Activated CD4-positive, CD25-positive, alpha-beta regulatory T cell treated with anti-CD3 and anti-CD28 coated beads, Interleukin-2, amount 50 U/mL, for 72 hours (primary cell): Measurements from ENCODE around the gene IGSF9.

Experiments
- DNase-seq: peaks from one replicate; pipeline ENCODE4 v3.0.0; 2021

Gene IGSF9

GRCh38 chr1:159930216-159930615 is 15.2 kb downstream of the IGSF9 start:
- no peak for DNase-seq

DNA sequence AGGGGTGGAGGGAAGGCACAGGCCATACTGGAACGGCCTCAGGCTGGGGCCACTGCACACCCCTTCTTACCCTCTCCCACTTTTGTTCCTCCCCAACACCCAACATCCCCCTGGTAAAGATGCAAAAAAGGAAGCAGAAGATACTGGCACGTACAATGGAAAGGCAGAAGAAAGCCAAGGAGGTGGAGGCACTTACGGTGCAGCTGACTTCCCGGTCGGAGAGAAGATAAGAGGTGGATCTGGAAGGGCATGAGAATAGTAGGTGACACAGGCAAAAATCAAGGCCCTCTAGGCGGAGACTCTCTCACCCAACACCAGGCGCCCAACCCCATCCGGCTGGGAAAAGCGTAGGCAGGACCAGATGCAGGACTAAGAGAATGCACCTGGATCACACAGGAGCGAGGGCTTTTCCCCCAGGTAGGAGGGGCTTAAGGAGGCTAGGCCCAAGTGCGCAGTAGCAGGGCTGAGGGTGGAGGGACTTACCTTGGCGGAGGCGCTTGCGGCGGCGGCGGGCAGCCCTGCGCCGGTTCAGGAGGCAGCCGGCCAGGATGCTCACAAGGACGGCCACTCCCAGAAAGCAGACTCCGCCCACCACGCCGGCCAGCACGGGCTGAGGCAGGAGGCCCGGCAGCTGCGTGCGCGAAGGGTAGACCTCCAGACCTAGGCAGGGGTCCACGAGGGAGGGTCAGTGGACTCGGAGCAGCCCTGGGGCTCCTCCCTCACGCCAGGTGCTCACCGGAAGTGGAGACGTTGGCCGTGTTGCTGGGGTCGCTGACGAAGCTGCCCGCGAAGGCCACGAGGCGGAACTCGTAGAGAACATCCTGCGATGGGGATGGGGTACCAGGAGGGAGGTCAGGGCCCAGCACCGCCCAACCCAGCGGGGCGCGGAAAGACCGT is 16.0 kb downstream of the IGSF9 start:
- no peak for DNase-seq

DNA sequence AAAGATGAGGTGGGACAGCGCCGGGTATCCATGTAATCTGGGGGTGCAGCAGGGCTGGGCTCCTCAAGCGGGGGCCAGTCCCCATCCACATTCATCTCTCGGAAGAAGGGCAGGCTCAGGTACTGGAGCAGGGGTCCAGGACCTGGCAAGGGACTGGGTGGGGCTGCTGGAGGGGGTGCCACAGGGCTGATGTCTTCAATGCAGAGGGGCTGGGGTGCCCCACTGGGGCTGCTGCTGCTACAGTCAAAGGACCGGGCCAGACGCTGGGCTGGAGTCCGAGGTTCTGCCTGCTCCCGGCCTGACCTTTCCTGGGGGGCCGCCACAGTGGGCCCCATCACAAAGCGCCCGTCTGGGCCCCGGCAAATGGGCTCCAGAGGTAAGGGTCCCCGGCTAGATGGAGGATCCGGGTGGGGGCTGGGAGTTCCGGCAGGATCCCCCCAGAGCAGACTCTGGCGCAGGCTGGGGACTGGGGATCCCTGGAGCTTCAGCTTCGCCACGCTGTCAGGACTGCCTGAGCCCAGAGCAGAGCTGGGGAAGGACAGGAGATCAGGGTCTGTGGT is 16.8 kb downstream of the IGSF9 start:
- no peak for DNase-seq

DNA sequence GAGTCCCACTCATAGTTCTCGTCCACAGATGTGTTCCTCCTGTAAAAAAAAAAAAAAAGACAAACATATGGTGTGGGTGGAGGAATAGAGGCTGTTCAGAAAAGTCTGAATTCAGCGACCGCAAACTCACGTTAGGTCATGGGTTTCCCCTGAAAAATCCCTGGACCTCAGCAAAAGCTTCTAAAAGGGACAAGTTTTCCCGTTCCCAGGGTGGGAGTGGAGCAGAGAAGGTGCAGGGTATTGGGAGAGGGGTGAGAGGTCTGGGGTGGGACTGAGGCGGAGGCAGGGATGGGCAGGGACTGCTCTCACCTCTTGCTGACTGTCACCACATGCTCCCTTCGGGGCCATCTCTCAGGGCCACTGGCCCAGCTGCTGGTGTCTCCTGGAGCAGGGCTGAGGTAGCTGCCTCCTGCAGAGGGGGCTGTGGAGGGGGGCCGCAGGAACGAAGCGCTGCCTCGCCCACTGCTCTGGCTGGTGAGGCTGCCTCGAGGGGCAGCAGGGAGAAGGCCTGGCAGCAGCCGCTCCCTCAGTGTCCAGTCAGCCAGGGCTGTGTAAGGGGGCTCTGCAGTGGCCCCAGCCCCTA is 17.5 kb downstream of the IGSF9 start:
- DNase-seq: no peak

- no peak for DNase-seq
Observed at GRCh38 chr1:159927211-159927848, 18.1 kb downstream of the IGSF9 start.

DNA sequence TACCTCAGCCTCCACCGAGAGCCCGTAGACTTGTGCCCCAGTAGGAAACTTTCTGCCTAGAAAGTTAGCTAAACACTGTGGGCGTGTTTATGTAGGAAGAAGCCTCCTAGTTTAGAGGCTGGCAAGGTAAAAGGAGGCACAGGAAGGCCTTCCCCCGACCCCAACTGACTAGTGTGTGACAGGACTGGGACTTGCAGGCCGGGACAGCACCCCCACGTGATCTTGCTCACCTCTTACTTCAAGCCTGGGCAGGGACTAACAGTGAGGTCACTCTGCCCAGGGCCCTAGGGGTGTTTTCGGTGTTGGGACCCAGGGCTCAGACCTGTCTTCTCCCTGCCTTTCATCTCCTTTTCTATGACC is 19.7 kb downstream of the IGSF9 start:
- DNase-seq: peak; percentile 52

GRCh38 chr1:159924791-159925718 is 20.4 kb downstream of the IGSF9 start, which contains the start of gene TAGLN2:
Gene TAGLN2, minus strand, starts transcription at chr1:159925507. Its CDS starts 4,998 bp downstream, at chr1:159920509.
- peak; percentile 91 for DNase-seq

DNA sequence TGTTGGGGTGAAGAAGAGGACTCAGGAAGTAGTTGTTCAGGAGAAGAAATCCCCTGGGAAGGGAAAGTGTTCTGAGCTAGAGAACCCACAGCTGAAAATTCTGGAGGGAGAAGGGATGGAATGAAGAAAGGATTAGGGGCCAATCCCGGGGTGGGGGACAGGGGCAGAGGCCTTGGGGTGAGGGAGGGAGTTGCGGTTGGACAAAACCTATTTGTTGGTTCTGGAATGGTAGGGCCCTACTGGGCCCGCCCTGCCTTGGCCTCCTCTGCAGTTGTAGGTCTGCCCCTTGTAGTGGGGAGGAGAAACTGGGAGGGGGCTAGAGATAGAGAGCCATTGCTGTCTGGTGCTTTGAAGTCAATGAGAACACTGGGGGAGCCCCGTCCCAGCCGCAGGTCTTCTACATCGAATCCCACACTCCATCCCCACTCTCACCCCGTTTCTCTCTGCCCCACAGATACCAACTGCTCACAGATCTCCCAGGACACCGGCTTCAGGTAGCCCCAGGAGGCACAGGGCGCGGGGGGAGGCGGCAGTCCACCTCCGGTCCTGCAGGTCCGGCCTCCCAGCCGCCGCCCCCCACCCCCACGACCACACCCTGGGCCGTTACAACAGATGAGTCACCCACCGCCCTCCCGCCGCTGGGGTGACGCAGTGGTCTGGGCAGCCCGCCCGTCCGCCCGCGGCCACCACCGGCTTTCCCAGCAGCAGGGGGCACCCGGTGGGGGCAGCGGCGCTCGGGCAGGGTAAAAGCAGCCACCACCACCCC is 21.2 kb downstream of the IGSF9 start:
- peak; percentile 74 for DNase-seq

DNA sequence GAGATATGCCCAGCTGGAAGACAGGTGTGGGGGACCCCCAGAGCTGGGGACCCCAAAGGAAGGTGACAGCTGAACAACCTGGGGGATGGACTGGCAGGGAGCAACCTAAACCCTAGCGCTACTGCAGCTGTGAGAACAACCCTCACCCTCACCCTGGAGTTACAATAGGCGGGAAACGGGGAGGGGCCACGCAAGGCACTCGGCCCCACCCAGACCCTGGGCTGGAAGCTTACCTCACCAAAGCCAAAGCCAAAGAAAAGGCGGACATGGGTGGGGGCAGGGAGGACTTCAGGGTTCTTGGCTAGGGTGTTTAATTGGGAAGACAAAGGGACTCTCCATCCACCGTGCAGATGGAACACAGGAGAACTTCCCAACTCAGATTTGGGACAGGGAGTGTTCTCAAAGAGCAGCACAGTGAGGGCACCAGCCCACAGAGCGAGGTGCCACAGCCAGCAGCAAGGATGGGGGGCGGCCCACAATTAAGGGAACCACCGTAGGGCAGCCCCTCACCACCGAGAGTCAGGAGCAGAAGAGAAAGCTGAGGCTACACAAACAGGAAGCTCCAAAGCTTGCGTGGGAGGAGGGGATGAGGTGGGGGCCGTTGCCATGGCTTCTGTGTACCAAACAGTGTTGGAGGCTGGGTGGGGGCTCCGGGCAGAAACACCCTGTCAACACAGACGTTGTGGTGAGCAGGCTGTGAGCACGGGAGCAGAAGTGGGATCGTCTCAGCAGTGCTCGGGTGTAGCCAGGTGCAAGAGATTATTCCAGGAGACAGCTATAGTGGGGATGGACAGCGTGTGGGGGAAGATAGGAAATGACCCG is 22.0 kb downstream of the IGSF9 start:
- peak; percentile 74 for DNase-seq

- DNase-seq: no peak
Observed at GRCh38 chr1:159922511-159923202, 22.8 kb downstream of the IGSF9 start.

DNA sequence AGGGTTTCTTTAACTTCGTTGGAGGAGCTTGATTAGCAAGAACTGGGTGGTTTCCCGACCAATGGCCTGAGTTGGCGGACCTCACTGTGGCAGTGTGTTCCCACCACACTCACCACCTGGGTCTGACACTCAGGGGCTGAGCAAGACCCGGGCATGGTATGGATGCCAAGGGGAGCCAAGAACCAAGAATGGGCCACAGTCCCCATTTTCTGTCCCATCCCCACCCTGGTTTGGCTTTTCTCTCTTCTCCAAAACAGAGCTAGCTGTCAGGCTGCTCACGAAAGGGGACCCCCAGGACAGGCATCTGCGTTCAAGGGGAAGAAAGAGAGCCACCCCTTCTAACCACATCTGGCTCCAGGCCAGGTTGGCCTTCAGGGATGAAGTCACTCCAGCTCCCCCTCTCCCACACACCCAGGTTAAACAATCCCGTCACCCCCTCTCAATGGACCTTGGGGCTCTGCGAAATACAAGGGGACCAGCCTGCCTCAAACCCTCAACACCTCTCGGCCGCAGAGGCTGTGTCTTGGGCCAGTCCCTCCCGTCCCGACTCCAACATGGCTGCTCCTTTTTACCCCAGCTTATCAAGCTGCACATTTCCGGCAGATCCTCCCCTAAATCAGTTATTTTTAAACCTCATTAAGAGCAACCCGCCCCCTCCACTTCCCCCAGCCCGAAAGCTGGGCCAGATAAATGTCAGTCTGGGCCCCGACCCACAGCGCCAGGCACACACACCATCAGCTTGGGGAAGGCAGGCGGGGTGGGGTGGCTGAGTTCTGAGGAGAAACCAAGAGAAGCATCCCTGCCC is 23.5 kb downstream of the IGSF9 start:
- DNase-seq: no peak

DNA sequence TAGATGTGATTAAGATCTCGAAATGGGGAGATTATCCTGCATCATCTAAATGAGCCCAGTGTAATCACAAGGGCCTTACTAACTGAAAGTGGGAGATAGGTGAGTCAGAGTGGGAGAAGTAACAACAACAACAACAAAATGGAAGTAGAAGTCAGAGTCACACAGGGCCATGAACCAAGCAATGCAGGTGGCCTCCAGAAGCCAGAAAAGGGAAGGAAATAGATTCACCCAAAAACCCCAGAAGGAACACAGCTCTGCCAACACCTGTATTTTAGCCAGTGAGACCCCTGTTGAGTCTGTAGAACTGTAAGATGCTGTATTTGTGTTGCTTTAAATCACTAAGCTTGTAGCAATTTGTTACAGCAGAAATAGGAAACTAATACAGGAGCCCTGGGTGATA is 24.2 kb downstream of the IGSF9 start:
- DNase-seq: no peak

DNA sequence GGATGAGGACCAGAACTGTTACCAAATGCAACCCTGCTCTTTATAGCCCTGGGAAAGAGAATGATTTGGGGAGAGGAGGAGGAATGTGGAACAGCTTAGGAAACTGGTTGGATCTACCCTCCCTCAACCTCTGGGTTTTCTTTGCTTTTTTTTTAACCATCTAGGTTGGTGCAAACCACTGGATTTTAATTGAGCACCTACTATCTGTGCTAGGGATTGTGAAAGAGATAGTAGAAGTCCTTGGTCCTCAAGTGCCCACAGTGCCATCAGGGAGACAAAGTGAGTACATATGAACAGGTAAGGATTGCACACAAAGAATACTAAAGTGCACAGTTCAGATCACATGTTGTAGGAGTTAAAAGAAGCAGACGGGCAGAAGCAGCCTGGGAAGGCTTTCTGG is 24.8 kb downstream of the IGSF9 start:
- DNase-seq: no peak

- no peak for DNase-seq
Observed at GRCh38 chr1:159920202-159920601, 25.2 kb downstream of the IGSF9 start.

- no peak for DNase-seq
Observed at GRCh38 chr1:159919236-159919865, 26.1 kb downstream of the IGSF9 start.

- DNase-seq: no peak
Observed at GRCh38 chr1:159918352-159919200, 26.8 kb downstream of the IGSF9 start.

DNA sequence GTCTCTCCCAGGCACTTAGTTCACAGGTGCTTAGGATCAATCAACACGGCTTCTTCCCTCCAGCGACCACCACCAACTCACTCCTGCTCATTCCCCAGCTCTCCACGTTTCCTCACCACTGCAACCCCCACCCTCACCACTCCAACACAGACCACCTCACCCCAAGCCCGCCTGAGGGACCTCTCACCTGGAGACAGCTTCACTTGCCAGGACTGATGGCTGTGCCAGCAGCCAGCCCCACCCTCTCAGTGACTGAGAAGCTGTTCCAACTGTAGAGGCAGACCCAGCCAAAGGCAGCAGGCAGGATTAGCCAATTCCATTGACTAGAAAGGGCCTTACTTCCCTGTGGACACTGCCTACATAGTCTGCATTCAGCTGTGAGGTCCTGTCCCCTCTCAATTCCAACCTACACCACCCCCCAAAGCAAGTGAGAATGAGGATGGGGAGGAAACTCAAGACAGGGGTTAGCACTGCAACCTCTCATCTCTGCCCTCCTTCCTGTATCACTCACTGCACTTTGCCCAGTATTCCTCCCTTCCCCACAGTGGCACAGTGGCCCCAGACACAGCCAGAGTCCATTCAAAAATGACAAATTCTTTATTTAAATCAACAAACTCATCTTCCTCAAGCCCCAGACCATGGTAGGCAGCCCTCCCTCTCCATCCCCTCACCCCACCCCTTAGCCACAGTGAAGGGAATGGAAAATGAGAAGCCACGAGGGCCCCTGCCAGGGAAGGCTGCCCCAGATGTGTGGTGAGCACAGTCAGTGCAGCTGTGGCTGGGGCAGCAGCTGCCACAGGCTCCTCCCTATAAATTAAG is 27.7 kb downstream of the IGSF9 start:
- no peak for DNase-seq
